K562 (cell line): ENCODE results near the gene TPD52L1. TPM values are rescaled to one million over a fixed set of nuclear protein-coding genes. Genes with fewer than 3 reads are reported as not detected.

ENCODE experiments used
- DPF2 ChIP-seq: fragments of 450-650 bp; IDR thresholded peaks from 2 replicates; pipeline ENCODE4 v1.6.1; 2016
- FOXJ2 ChIP-seq: fragments of 200-800 bp; sonication (Bioruptor generic); IDR thresholded peaks from 2 replicates; pipeline ENCODE4 v1.6.1; 2016; ENCODE audit warnings: missing genetic modification characterization, missing compliant biosample characterization
- HDAC3 ChIP-seq: fragments of 450-650 bp; IDR thresholded peaks from 2 replicates; pipeline ENCODE4 v1.6.1; 2018; ENCODE audit warnings: borderline replicate concordance, mild to moderate bottlenecking, moderate library complexity; ENCODE audit not compliant: partially characterized antibody
- HMGXB4 ChIP-seq: sonication (generic); formaldehyde crosslinking; IDR thresholded peaks from 2 replicates; pipeline ENCODE4 v1.8.1; 2023; ENCODE audit warnings: mild to moderate bottlenecking, missing genetic modification reagents
- RAD51 ChIP-seq: fragments of 450-650 bp; IDR thresholded peaks from 2 replicates; pipeline ENCODE4 v1.7.1; 2016; ENCODE audit warnings: low read depth, mild to moderate bottlenecking, borderline replicate concordance
- RBM25 ChIP-seq: fragments of 200-400 bp; formaldehyde crosslinking; IDR thresholded peaks from 2 replicates; pipeline ENCODE4 v1.6.1; 2018; ENCODE audit warnings: low read length, low read depth, moderate library complexity; ENCODE audit not compliant: severe bottlenecking
- SNAPC5 ChIP-seq: fragments of 250-450 bp; sonication (Bioruptor Pico); IDR thresholded peaks from 2 replicates; pipeline ENCODE4 v1.8.0; 2021; ENCODE audit warnings: moderate library complexity, mild to moderate bottlenecking, inconsistent platforms
- TAF15 ChIP-seq: fragments of 200-400 bp; formaldehyde crosslinking; IDR thresholded peaks from 2 replicates; pipeline ENCODE4 v1.6.1; 2017; ENCODE audit warnings: mild to moderate bottlenecking, low read depth, low read length, moderate library complexity
- THRB ChIP-seq: fragments of 450-650 bp; formaldehyde crosslinking; conservative IDR thresholded peaks from 2 replicates; pipeline ENCODE4 v1.4.0; 2022; ENCODE audit warnings: mild to moderate bottlenecking, missing genetic modification characterization
- ZBTB40 ChIP-seq, 2 experiments: fragments of 450-650 bp in 1 of 2; sonication (generic) in 1 of 2; formaldehyde crosslinking in 1 of 2; IDR thresholded peaks; 2 replicates each; pipeline versions ENCODE4 v1.7.1 to v1.9.0; 2016 to 2022; ENCODE audit warnings: inconsistent platforms in 1 of 2, mild to moderate bottlenecking in 1 of 2, missing genetic modification reagents in 1 of 2
- ZNF134 ChIP-seq: fragments of 250-450 bp; sonication (Bioruptor Pico); conservative IDR thresholded peaks from 2 replicates; pipeline ENCODE4 v1.4.0; 2020
- ZNF197 ChIP-seq: fragments of 200-800 bp; sonication (Bioruptor generic); IDR thresholded peaks from 2 replicates; pipeline ENCODE4 v1.6.1; 2016; ENCODE audit warnings: low read depth, missing genetic modification characterization, missing compliant biosample characterization
- ZNF766 ChIP-seq: fragments of 200-800 bp; sonication (Bioruptor generic); conservative IDR thresholded peaks from 2 replicates; pipeline ENCODE4 v1.6.1; 2016; ENCODE audit warnings: missing genetic modification characterization, missing compliant biosample characterization
- polyA plus RNA-seq, 8 experiments: library from polyadenylated mRNA; depleted of rRNA in 4 of 8; stranded (reverse) in 5 of 8; unstranded in 3 of 8; fragments of >200 nt; fragmentation: Nextera tagmentation in 2 of 8; fragmentation: Illumina TruSeq in 1 of 8; extraction: Ambion mirVana in 2 of 8; extraction: Trizol in 1 of 8; gene quantifications; 2 replicates each; pipeline versions ENCODE4 v1.2.1 to v1.2.3, GENCODE V29; 2011 to 2014; ENCODE audit warnings: inconsistent platforms in 1 of 8, missing spikeins in 1 of 8
- total RNA-seq, 7 experiments: library from RNA; depleted of rRNA in 6 of 7; stranded (reverse); fragments of >200 nt in 6 of 7; fragmentation: Illumina TruSeq in 2 of 7; extraction: Trizol in 2 of 7; gene quantifications; 2 replicates each; pipeline versions ENCODE4 v1.2.1 to v1.2.3, GENCODE V29; 2011 to 2021; ENCODE audit warnings: low replicate concordance in 1 of 7

The TPD52L1 gene
- total and polyA plus RNA-seq, 9 of the 15 experiments (the other 6 are each of a cell fraction or from before 2014, with no cell fraction given): 12.9 to 149 (median 75.7) TPM

GRCh38 chr6:125301435-125302391, 148.1 kb downstream of the TPD52L1 start, which contains the start of gene HDDC2 (continued):
- peak; percentile 67; the same call in 1 of the 2 replicates for TF ChIP-seq HMGXB4 (CRISPR knock-in tag)
- no peak for TF ChIP-seq RAD51
- no peak for TF ChIP-seq RBM25
- no peak for TF ChIP-seq SNAPC5 (CRISPR knock-in tag)
- TF ChIP-seq ZBTB40 (IDR thresholded peaks at IDR 0.05): peak; percentile 86
- TF ChIP-seq ZBTB40 (CRISPR knock-in tag; IDR thresholded peaks at IDR 0.05): peak; percentile 23; the same call in 1 of the 2 replicates
- peak; percentile 46; the same call in 1 of the 2 replicates for TF ChIP-seq FOXJ2 (tag)
- TF ChIP-seq HDAC3: no peak
- peak; percentile 89 for TF ChIP-seq DPF2
- TF ChIP-seq ZNF766: 0 out of 2 replicates have a peak, but pooled peaks have one; percentile 10
- no peak for TF ChIP-seq TAF15
- TF ChIP-seq ZNF197: peak; percentile 68; the same call in 1 of the 2 replicates
- TF ChIP-seq THRB (CRISPR knock-in tag): peak; percentile 95
- no peak for TF ChIP-seq ZNF134 (CRISPR knock-in tag)
